GM12878 (cell line): ENCODE results near the gene KIF12. TPM values are rescaled to one million over a fixed set of nuclear protein-coding genes. Genes with fewer than 3 reads are reported as not detected.

Experiments used
- ATAC-seq: fragments of 200-7000 bp; cut with Tn5 transposase; 3 replicates; pipeline ENCODE4 v1.9.1; 2020; ENCODE audit warnings: mild to moderate bottlenecking, moderate library complexity
- BruUV-seq: library from RNA; stranded (reverse); fragments of 400-500 nt; replicated peaks from 2 replicates; lab custom pipeline; 2021; lab: Mats Ljungman, UMichigan
- CTCF ChIA-PET: fragments of 300-600 bp; sonication (Branson Sonifier 250); formaldehyde crosslinking; extraction: SDS; loops from one replicate; lab custom pipeline; 2021; ENCODE audit warnings: inconsistent platforms; lab: Yijun Ruan, JAX
- POLR2A ChIA-PET: fragments of 350-600 bp; formaldehyde crosslinking; extraction: SDS; loops from one replicate; lab custom pipeline; 2021; ENCODE audit warnings: inconsistent platforms; lab: Charles Lee
- RAD21 ChIA-PET: fragments of 300-600 bp; sonication (Branson Sonifier 250); formaldehyde crosslinking; loops from one replicate; lab custom pipeline; 2023; ENCODE audit warnings: antibody characterized with exemption; ENCODE audit not compliant: unreplicated experiment; lab: Charles Lee
- SMC1A ChIA-PET: fragments of 300-600 bp; sonication (Branson Sonifier 250); formaldehyde crosslinking; loops from one replicate; lab custom pipeline; 2023; ENCODE audit not compliant: unreplicated experiment, uncharacterized antibody; lab: Charles Lee
- DNase-seq: peaks from one replicate; pipeline ENCODE4 v3.0.0-alpha.2; 2011; ENCODE audit warnings: low read depth, low spot score
- FAIRE-seq: peaks from 3 replicates; lab custom pipeline; 2011; peaks lifted over from hg19 to GRCh38; lab: Jason Lieb, UNC
- H2AFZ ChIP-seq: 2 replicates; pipeline ENCODE4 v1.6.0; 2011; ENCODE audit warnings: low read depth, low read length, control low read depth; ENCODE audit not compliant: control insufficient read depth
- H3K27ac ChIP-seq: 2 replicates; pipeline ENCODE4 v1.5.1; 2011; ENCODE audit warnings: control low read depth; ENCODE audit not compliant: control insufficient read depth, insufficient read depth
- H3K27me3 ChIP-seq, 2 experiments: replicated peaks in 1 of 2; 2 replicates each; pipeline versions ENCODE4 v1.6.0 to v1.6.1; 2011; ENCODE audit warnings: low read length in 1 of 2; ENCODE audit not compliant: control insufficient read depth in 2 of 2, insufficient read depth in 2 of 2
- H3K36me3 ChIP-seq, 2 experiments: 2 replicates each; pipeline ENCODE4 v1.5.1; 2011; ENCODE audit warnings: low read length in 1 of 2; ENCODE audit not compliant: control insufficient read depth in 2 of 2, insufficient read depth in 2 of 2
- H3K4me1 ChIP-seq: 2 replicates; pipeline ENCODE4 v1.6.1; 2011; ENCODE audit warnings: mild to moderate bottlenecking, low read length, moderate library complexity, mixed read lengths; ENCODE audit not compliant: control insufficient read depth, insufficient read depth
- H3K4me2 ChIP-seq: 2 replicates; pipeline ENCODE4 v1.6.0; 2011; ENCODE audit warnings: control low read depth; ENCODE audit not compliant: control insufficient read depth, insufficient read depth
- H3K4me3 ChIP-seq: fragments of 200-600 bp; sonication (generic); 2 replicates; pipeline ENCODE4 v1.5.1; 2016
- H3K79me2 ChIP-seq: 2 replicates; pipeline ENCODE4 v1.6.0; 2011; ENCODE audit warnings: low read length; ENCODE audit not compliant: control insufficient read depth, insufficient read depth
- H3K9ac ChIP-seq: 2 replicates; pipeline ENCODE4 v1.8.0; 2011; ENCODE audit warnings: low read length, control low read depth, mixed read lengths; ENCODE audit not compliant: control insufficient read depth, insufficient read depth
- H3K9me3 ChIP-seq: replicated peaks from 3 replicates; pipeline ENCODE4 v1.5.1; 2011; ENCODE audit warnings: mild to moderate bottlenecking, low read length; ENCODE audit not compliant: control insufficient read depth, insufficient read depth
- H4K20me1 ChIP-seq: 2 replicates; pipeline ENCODE4 v1.6.0; 2011; ENCODE audit not compliant: control insufficient read depth, insufficient read depth
- BACH1 ChIP-seq: fragments of 450-650 bp; IDR thresholded peaks from 2 replicates; pipeline ENCODE4 v1.6.1; 2017; ENCODE audit warnings: mild to moderate bottlenecking, borderline replicate concordance
- CHD1 ChIP-seq: IDR thresholded peaks from 2 replicates; pipeline ENCODE4 v1.6.1; 2012; ENCODE audit warnings: low read depth, low read length, improper control_type of control experiment
- DPF2 ChIP-seq: fragments of 450-650 bp; IDR thresholded peaks from 2 replicates; pipeline ENCODE4 v1.6.1; 2017; ENCODE audit warnings: mild to moderate bottlenecking
- EZH2 ChIP-seq: IDR thresholded peaks from 2 replicates; pipeline ENCODE4 v1.6.1; 2012; ENCODE audit warnings: low read depth, mild to moderate bottlenecking, control low read depth, inconsistent platforms, low read length, borderline replicate concordance; ENCODE audit not compliant: control insufficient read depth
- MTA3 ChIP-seq: IDR thresholded peaks from 2 replicates; pipeline ENCODE4 v1.6.1; 2012; ENCODE audit warnings: low read length, inconsistent platforms, borderline replicate concordance
- RCOR1 ChIP-seq: conservative IDR thresholded peaks from 2 replicates; pipeline ENCODE4 v1.6.1; 2012; ENCODE audit warnings: low read depth, low read length, improper control_type of control experiment
- SMAD5 ChIP-seq: IDR thresholded peaks from 2 replicates; pipeline ENCODE4 v1.6.1; 2016; ENCODE audit warnings: antibody characterized with exemption, low read depth
- SP1 ChIP-seq: IDR thresholded peaks from one replicate; pipeline ENCODE4 v1.6.1; 2011; ENCODE audit warnings: low read depth, low read length
- WGBS: methylation state at CpG from one replicate; pipeline ENCODE4 v1.1.6; 2016; ENCODE audit warnings: low lambda C conversion rate; ENCODE audit not compliant: insufficient replicate concordance, insufficient coverage; ENCODE audit errors: missing lambda C conversion rate; 5-methylcytosine and 5-hydroxymethylcytosine counted together
- in situ Hi-C: fragments of 300-500 bp; cut with MboI; formaldehyde crosslinking; loops from 9 replicates; pipeline ENCODE4 v1.14.3; 2018; ENCODE audit warnings: mixed read lengths
- intact Hi-C: fragments of 100-400 bp; cut with micrococcal nuclease; formaldehyde crosslinking; loops from one replicate; pipeline ENCODE4 v1.14.2; 2022; ENCODE audit not compliant: unreplicated experiment
- polyA plus RNA-seq, 11 experiments: library from polyadenylated mRNA; depleted of rRNA in 4 of 11; unstranded in 6 of 11; stranded (reverse) in 5 of 11; fragments of >200 nt; fragmentation: Nextera tagmentation in 4 of 11; fragmentation: Illumina TruSeq in 1 of 11; extraction: Ambion mirVana in 4 of 11; extraction: Trizol in 1 of 11; gene quantifications; 1 replicate in 1 of 11; 2 replicates in 10 of 11; pipeline versions ENCODE4 v1.2.1 to v1.2.3, GENCODE V29; 2011 to 2016; ENCODE audit warnings: inconsistent platforms in 2 of 11, missing spikeins in 2 of 11, low read depth in 1 of 11
- total RNA-seq, 4 experiments: library from RNA; depleted of rRNA in 3 of 4; stranded (reverse); fragments of >200 nt in 3 of 4; fragmentation: Illumina TruSeq in 1 of 4; extraction: Trizol in 1 of 4; gene quantifications; 2 replicates each; pipeline versions ENCODE4 v1.2.1 to v1.2.3, GENCODE V29; 2013 to 2021
- TF ChIP-seq, protein P1 (sequence below): fragments of 450-650 bp; formaldehyde crosslinking; IDR thresholded peaks from 2 replicates; pipeline ENCODE4 v1.4.0; 2020; ENCODE audit warnings: mild to moderate bottlenecking, moderate library complexity
- TF ChIP-seq, protein P2 (sequence below): fragments of 450-650 bp; IDR thresholded peaks from 2 replicates; pipeline ENCODE4 v1.6.1; 2017; ENCODE audit warnings: mild to moderate bottlenecking, moderate library complexity

KIF12 gene
- total and polyA plus RNA-seq, 10 of the 15 experiments (the other 5 are each of a cell fraction or from before 2014, with no cell fraction given), result not detected

DNA sequence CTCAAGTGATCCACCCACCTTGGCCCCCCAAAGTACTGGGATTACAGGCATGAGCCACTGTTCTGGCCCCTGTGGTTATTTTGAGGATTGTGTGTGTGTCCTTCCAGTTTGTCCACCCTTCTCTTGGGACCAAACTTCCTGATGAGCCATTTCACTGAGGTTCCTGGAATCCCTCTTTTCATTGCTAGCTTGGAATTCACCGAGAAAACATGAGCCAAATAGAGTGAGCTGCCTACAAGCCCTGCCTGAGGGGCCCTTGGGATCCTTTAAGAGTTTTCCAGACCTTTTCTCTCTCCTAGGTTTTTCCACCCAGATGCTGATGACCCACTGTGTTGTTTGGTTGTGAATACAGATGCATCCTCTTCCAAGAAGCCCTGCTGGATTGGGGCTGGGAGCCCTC is 13.2 kb upstream of the KIF12 start:
- ChIA-PET SMC1A (interaction anchor here (0.6 kb wide), 1 partner anchor 530 kb away, joined by 3 read pairs; no protein-coding TSS in a partner anchor), CTCF (interaction anchor here (1.0 kb wide), 1 partner anchor 43 kb away, joined by 3 read pairs; the partner anchor contains the start of gene COL27A1), POLR2A (no interaction called here), RAD21 (no interaction called here)
- H3K79me2 ChIP-seq, result no peaks in the 10 kb centered on the region
- in situ Hi-C loops, result no loop called here
- H3K27ac ChIP-seq, result no peak overlapping the region
- H3K9me3 ChIP-seq, result no peaks in the 10 kb centered on the region
- no peak for FAIRE-seq
- 10% methylated on average over 1 of the region's 1 CpG for WGBS
- no TSS peak for BruUV-seq
- no peak for ATAC-seq
- H3K4me3 ChIP-seq, result no peak overlapping the region
- intact Hi-C loops, result no loop called here
- DNase-seq, result no peak
- H3K36me3 ChIP-seq, result no peaks in the 10 kb centered on the region
- no peak overlapping the region for H2AFZ ChIP-seq
- peaks cover 2 to 4% of the 10 kb centered on the region in 2 experiments; a peak in 3 of 4 replicates for H3K27me3 ChIP-seq
- no peak overlapping the region for H3K9ac ChIP-seq
- H3K4me1 ChIP-seq, result no peaks in the 10 kb centered on the region; the same call in 1 of the 2 replicates
- no peaks in the 10 kb centered on the region for H4K20me1 ChIP-seq
- H3K4me2 ChIP-seq, result no peak overlapping the region
- TF ChIP-seq, protein P1, sequence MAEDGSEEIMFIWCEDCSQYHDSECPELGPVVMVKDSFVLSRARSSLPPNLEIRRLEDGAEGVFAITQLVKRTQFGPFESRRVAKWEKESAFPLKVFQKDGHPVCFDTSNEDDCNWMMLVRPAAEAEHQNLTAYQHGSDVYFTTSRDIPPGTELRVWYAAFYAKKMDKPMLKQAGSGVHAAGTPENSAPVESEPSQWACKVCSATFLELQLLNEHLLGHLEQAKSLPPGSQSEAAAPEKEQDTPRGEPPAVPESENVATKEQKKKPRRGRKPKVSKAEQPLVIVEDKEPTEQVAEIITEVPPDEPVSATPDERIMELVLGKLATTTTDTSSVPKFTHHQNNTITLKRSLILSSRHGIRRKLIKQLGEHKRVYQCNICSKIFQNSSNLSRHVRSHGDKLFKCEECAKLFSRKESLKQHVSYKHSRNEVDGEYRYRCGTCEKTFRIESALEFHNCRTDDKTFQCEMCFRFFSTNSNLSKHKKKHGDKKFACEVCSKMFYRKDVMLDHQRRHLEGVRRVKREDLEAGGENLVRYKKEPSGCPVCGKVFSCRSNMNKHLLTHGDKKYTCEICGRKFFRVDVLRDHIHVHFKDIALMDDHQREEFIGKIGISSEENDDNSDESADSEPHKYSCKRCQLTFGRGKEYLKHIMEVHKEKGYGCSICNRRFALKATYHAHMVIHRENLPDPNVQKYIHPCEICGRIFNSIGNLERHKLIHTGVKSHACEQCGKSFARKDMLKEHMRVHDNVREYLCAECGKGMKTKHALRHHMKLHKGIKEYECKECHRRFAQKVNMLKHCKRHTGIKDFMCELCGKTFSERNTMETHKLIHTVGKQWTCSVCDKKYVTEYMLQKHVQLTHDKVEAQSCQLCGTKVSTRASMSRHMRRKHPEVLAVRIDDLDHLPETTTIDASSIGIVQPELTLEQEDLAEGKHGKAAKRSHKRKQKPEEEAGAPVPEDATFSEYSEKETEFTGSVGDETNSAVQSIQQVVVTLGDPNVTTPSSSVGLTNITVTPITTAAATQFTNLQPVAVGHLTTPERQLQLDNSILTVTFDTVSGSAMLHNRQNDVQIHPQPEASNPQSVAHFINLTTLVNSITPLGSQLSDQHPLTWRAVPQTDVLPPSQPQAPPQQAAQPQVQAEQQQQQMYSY (CRISPR knock-in tag), result no peak
- TF ChIP-seq SP1, result no peak
- no peak for TF ChIP-seq BACH1
- no peak for TF ChIP-seq DPF2
- no peak for TF ChIP-seq MTA3
- TF ChIP-seq EZH2, result no peak
- no peak for TF ChIP-seq SMAD5
- no peak for TF ChIP-seq CHD1
- TF ChIP-seq, protein P2, sequence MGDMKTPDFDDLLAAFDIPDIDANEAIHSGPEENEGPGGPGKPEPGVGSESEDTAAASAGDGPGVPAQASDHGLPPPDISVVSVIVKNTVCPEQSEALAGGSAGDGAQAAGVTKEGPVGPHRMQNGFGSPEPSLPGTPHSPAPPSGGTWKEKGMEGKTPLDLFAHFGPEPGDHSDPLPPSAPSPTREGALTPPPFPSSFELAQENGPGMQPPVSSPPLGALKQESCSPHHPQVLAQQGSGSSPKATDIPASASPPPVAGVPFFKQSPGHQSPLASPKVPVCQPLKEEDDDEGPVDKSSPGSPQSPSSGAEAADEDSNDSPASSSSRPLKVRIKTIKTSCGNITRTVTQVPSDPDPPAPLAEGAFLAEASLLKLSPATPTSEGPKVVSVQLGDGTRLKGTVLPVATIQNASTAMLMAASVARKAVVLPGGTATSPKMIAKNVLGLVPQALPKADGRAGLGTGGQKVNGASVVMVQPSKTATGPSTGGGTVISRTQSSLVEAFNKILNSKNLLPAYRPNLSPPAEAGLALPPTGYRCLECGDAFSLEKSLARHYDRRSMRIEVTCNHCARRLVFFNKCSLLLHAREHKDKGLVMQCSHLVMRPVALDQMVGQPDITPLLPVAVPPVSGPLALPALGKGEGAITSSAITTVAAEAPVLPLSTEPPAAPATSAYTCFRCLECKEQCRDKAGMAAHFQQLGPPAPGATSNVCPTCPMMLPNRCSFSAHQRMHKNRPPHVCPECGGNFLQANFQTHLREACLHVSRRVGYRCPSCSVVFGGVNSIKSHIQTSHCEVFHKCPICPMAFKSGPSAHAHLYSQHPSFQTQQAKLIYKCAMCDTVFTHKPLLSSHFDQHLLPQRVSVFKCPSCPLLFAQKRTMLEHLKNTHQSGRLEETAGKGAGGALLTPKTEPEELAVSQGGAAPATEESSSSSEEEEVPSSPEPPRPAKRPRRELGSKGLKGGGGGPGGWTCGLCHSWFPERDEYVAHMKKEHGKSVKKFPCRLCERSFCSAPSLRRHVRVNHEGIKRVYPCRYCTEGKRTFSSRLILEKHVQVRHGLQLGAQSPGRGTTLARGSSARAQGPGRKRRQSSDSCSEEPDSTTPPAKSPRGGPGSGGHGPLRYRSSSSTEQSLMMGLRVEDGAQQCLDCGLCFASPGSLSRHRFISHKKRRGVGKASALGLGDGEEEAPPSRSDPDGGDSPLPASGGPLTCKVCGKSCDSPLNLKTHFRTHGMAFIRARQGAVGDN, result no peak
- no peak for TF ChIP-seq RCOR1
- TF ChIP-seq, all 136 proteins: peak for 0
